Dendritic cell treated with granulocyte-macrophage colony-stimulating factor and Interleukin-4, amounts not matched to agents 40 ng/mL and 50 ng/mL, for 4 days (primary cell): Measurements from ENCODE around the gene SIK3.

Source experiments
- H3K27ac Mint-ChIP-seq: one replicate; pipeline ENCODE4 v1.8.0; 2022; ENCODE audit warnings: mild to moderate bottlenecking, mixed read lengths
- H3K27me3 Mint-ChIP-seq: one replicate; pipeline ENCODE4 v1.8.0; 2022; ENCODE audit warnings: mild to moderate bottlenecking, mixed read lengths
- H3K36me3 Mint-ChIP-seq: one replicate; pipeline ENCODE4 v1.8.0; 2022; ENCODE audit warnings: low read depth, mixed read lengths
- H3K4me1 Mint-ChIP-seq: one replicate; pipeline ENCODE4 v1.8.0; 2022; ENCODE audit warnings: low read depth, mixed read lengths
- H3K4me3 Mint-ChIP-seq: one replicate; pipeline ENCODE4 v1.8.0; 2022; ENCODE audit warnings: mild to moderate bottlenecking, moderate library complexity, mixed read lengths
- H3K9me3 Mint-ChIP-seq: one replicate; pipeline ENCODE4 v1.8.0; 2022; ENCODE audit warnings: mixed read lengths
- intact Hi-C: fragments of 100-400 bp; cut with micrococcal nuclease; formaldehyde crosslinking; loops from one replicate; pipeline ENCODE4 v1.15.0; 2022

Gene SIK3

DNA sequence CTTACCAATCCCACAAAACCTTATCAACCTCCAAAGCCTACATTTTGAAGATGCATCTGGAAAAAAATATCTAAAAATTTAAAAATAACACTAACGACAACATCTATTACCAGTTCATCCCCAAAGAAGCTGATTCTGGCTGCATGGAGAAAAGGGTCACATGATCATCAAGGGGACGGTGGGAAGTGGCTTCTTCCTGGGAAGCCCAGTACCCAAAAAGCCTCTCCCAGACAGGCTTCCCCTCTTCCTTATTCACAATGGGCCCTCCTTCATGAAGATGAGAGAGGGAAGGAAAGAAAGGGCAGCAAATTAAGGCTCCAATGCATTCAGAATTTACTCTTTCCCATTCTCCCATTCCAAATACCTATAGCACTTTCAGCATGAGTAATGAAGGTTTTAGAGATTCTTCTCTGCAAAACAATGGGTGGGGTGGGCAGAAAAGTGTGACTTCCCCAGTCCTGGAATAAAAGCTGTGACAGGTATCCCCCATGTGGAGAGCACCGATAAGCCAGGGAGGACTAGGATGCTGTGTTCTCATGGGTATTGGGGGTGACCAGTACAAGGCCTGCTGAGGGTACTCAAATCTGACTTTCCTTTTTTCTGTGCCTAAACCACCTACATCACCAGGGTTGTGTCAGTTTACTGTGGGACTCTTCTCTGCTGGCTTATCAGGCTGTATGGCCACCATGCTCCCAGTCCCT, 88.2 kb downstream of the SIK3 start:
- no peaks in the 10 kb centered on the region for H3K9me3 Mint-ChIP-seq
- no peak overlapping the region for H3K4me3 Mint-ChIP-seq
- no peak overlapping the region for H3K27ac Mint-ChIP-seq
- H3K27me3 Mint-ChIP-seq: no peaks in the 10 kb centered on the region
- no peaks in the 10 kb centered on the region for H3K36me3 Mint-ChIP-seq
- intact Hi-C loops: loop anchor here (5.0 kb wide), 1 partner anchor 38 kb away; no protein-coding TSS in a partner anchor
- peaks cover 42% of the 10 kb centered on the region for H3K4me1 Mint-ChIP-seq

GRCh38 chr11:117005758-117006157, 92.5 kb downstream of the SIK3 start:
- peak overlapping the region; percentile 47 for H3K27ac Mint-ChIP-seq
- peaks cover 52% of the 10 kb centered on the region for H3K4me1 Mint-ChIP-seq
- intact Hi-C loops: loop anchor here (5.0 kb wide), 1 partner anchor 33 kb away; no protein-coding TSS in a partner anchor
- no peaks in the 10 kb centered on the region for H3K27me3 Mint-ChIP-seq
- H3K36me3 Mint-ChIP-seq: peaks cover 7% of the 10 kb centered on the region
- no peaks in the 10 kb centered on the region for H3K9me3 Mint-ChIP-seq
- H3K4me3 Mint-ChIP-seq: no peak overlapping the region

- no peak overlapping the region for H3K27ac Mint-ChIP-seq
- H3K36me3 Mint-ChIP-seq: peaks cover 7% of the 10 kb centered on the region
- intact Hi-C loops: no loop called here
- H3K4me3 Mint-ChIP-seq: no peak overlapping the region
- H3K4me1 Mint-ChIP-seq: peaks cover 52% of the 10 kb centered on the region
- H3K27me3 Mint-ChIP-seq: no peaks in the 10 kb centered on the region
- H3K9me3 Mint-ChIP-seq: no peaks in the 10 kb centered on the region
Measured at GRCh38 chr11:117002639-117003299, 95.5 kb downstream of the SIK3 start.

DNA sequence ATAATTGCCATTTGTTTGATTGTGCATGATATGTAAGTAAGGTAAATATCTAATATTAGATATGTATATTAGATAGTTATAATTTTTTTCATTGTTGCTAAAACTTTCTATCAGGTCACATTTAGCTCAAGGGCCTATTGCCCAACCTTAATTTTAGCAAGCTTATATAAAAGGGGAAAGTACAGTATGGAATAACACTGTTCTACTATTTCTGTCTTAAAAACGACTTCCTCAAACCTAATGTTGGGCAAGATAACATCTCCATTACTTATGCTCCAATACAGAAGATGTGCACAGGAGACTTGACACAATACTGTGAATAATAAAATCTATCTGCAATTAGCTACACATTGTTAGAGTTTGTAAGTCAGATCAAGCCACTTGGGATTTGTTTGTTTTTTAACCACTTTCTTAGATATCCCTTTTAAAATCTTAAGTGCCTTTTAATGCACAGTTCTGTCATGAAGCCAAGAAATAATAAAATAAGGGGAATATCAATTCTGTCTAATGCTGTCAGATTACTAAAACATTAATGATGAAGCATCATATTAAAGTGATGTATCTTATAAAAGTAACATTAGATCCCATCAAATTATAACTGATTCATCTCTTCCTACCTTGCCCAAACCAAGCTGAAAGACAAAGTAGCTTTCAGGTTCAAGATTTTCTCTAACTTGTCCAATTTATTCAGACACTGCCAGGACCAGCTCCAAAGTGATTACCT, 98.1 kb downstream of the SIK3 start:
- H3K27me3 Mint-ChIP-seq: no peaks in the 10 kb centered on the region
- peaks cover 7% of the 10 kb centered on the region for H3K36me3 Mint-ChIP-seq
- H3K27ac Mint-ChIP-seq: peak overlapping the region; percentile 34
- H3K4me1 Mint-ChIP-seq: peaks cover 33% of the 10 kb centered on the region
- no peak overlapping the region for H3K4me3 Mint-ChIP-seq
- no peaks in the 10 kb centered on the region for H3K9me3 Mint-ChIP-seq
- intact Hi-C loops: no loop called here

- intact Hi-C loops: no loop called here
- Mint-ChIP-seq H3K9me3 (no peaks in the 10 kb centered on the region), H3K27ac (no peak overlapping the region), H3K27me3 (no peaks in the 10 kb centered on the region), H3K4me1 (peaks cover 41% of the 10 kb centered on the region), H3K36me3 (no peaks in the 10 kb centered on the region), H3K4me3 (no peak overlapping the region)
Measured at GRCh38 chr11:116997071-116997470, 101.2 kb downstream of the SIK3 start.

DNA sequence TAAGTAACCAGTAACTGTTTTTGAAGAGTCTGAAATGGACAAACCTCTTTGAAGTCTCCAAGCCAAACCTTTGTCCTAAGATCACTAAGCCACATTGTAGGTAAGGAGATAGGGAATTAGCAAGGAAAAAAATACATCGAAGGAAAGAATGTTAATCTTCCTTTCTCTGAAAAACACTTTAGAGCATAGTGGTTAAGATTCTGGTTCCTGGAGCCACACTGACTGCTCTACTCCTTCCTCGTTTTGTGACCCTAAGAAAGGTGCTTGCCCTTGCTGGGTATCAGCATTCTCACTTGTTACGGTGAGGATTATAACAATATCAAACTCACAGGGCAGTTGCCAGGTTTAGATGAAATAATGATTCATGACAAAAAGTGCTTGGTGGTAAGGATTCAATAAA, 104.0 kb downstream of the SIK3 start:
- intact Hi-C loops: no loop called here
- H3K4me1 Mint-ChIP-seq: peaks cover 41% of the 10 kb centered on the region

DNA sequence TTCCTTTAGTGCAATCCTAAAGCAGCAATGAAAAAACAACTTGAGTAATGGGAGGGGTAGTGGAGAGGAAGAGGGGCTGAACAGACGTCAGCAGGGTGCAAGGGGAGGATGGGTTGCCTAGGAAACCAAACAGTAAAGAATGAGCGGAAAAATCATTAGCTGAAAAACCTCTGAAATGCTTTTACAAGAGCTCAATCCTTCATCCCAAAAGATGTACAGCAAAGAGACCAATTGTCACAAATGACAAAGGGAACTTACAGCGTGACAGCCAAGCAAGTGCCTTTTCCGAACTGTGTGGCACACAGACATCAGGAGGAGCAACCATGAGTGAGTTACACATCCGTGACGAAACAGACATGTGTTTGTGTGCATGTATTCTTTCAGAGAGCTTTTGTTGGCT, 104.6 kb downstream of the SIK3 start:
- Mint-ChIP-seq H3K4me1 (peaks cover 47% of the 10 kb centered on the region), H3K9me3 (no peaks in the 10 kb centered on the region), H3K27ac (no peak overlapping the region), H3K36me3 (no peaks in the 10 kb centered on the region), H3K4me3 (no peak overlapping the region), H3K27me3 (no peaks in the 10 kb centered on the region)
- intact Hi-C loops: no loop called here

More for the DNA sequence above, 104.0 kb downstream of the SIK3 start:
- H3K27ac Mint-ChIP-seq: no peak overlapping the region
- H3K9me3 Mint-ChIP-seq: no peaks in the 10 kb centered on the region
- H3K27me3 Mint-ChIP-seq: no peaks in the 10 kb centered on the region
- H3K36me3 Mint-ChIP-seq: no peaks in the 10 kb centered on the region
- H3K4me3 Mint-ChIP-seq: no peak overlapping the region

DNA sequence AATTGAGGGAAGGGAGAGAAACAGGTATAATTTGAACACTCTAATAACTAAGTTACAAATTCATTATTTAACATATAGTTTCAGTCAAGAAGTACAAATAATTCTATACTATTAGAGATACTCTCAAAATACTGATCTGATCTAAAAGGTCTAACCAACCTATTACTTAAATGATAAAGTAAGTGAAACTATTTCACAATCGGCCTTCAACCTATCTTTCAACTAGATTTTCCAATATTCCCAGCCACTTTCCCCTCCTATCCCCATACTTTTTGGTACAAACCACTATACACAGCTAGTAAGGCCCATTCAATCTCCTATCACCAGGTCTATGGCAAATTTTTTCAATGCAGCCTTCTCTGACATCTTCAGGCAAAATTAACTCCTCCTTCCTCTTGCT, 106.7 kb downstream of the SIK3 start:
- intact Hi-C loops: no loop called here

DNA sequence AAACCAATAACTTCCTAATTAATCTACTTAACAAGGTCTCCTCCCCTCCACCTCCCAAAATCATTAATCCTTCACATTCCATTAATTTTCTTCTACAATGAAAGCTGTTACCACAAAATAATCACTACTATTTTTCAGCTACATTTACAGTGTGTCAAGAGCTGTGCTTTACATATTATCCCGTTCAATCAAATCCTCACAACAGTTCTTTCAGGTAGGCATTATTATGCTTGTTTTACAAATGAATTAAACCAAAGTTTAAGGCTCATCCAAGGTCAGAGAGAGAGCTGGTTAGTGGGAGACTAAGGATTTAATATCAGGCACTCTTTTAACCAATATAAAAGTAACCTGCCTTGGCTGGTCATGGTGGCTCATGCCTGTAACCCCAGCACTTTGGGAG, 107.4 kb downstream of the SIK3 start:
- Mint-ChIP-seq H3K4me1 (peaks cover 71% of the 10 kb centered on the region), H3K27ac (no peak overlapping the region), H3K27me3 (no peaks in the 10 kb centered on the region)

More for the DNA sequence above, 106.7 kb downstream of the SIK3 start:
- Mint-ChIP-seq H3K27me3 (no peaks in the 10 kb centered on the region), H3K4me1 (peaks cover 64% of the 10 kb centered on the region), H3K9me3 (no peaks in the 10 kb centered on the region), H3K27ac (peak overlapping the region; percentile 4), H3K36me3 (no peaks in the 10 kb centered on the region), H3K4me3 (no peak overlapping the region)

DNA sequence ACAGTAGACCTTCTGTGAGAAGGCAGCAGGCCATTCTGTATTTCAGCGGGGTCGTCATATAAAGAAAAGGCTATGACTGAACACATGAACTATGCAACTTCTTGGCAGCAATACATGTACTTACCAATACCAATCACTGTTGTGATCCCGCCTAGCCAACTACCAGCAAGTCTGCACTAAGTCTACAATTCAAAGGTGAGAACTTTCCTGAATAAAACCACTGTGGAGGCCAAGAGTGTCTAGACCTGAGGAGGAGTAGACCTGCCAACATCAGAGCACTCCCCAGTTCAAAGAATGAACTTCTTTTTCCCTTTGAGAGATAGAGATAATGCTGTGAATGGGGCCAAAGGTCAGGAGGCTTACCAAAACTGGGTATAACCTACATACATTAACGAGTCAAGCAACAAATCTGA, 108.2 kb downstream of the SIK3 start:
- intact Hi-C loops: no loop called here
- H3K27me3 Mint-ChIP-seq: no peaks in the 10 kb centered on the region
- no peaks in the 10 kb centered on the region for H3K9me3 Mint-ChIP-seq
- no peak overlapping the region for H3K27ac Mint-ChIP-seq
- H3K4me1 Mint-ChIP-seq: peaks cover 72% of the 10 kb centered on the region
- no peaks in the 10 kb centered on the region for H3K36me3 Mint-ChIP-seq
- H3K4me3 Mint-ChIP-seq: no peak overlapping the region

More for the DNA sequence above, 107.4 kb downstream of the SIK3 start:
- intact Hi-C loops: no loop called here
- Mint-ChIP-seq H3K4me3 (no peak overlapping the region), H3K9me3 (no peaks in the 10 kb centered on the region), H3K36me3 (no peaks in the 10 kb centered on the region)

GRCh38 chr11:116989184-116989583, 109.0 kb downstream of the SIK3 start:
- intact Hi-C loops: no loop called here
- peak overlapping the region; percentile 50 for H3K27ac Mint-ChIP-seq
- H3K36me3 Mint-ChIP-seq: no peaks in the 10 kb centered on the region

DNA sequence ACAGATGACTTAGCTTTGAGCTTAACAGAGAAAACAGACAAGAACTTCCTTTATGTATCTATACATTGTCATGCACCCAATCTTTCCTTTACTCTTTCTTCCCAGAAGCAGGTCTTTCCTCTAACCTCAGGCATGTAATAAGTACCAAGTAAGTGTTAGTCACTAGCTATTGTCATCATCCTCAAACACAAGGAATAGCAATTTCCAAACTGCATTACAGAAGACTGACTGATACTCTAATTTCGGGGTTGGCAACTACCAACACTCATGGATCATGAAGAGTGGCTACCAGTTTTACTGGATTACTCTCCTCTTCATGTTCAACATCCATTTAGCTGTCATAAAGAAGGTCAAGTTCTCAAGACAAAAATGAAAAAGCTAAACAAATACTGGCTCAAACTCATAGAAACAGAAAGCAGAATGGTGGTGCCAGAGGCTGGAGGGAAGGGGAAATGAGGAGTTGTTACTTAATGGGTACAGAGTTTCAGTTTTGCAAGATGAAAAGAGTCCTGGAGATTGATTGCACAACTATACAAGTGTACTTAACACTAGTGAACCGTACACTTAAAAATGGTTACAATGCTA, 111.6 kb downstream of the SIK3 start:
- Mint-ChIP-seq H3K9me3 (no peaks in the 10 kb centered on the region), H3K4me1 (peaks cover 74% of the 10 kb centered on the region), H3K27ac (peak overlapping the region; percentile 65), H3K36me3 (no peaks in the 10 kb centered on the region), H3K27me3 (no peaks in the 10 kb centered on the region), H3K4me3 (peak overlapping the region; percentile 68)
- intact Hi-C loops: no loop called here

More at GRCh38 chr11:116989184-116989583, 109.0 kb downstream of the SIK3 start:
- H3K4me3 Mint-ChIP-seq: no peak overlapping the region
- H3K9me3 Mint-ChIP-seq: no peaks in the 10 kb centered on the region
- peaks cover 73% of the 10 kb centered on the region for H3K4me1 Mint-ChIP-seq
- H3K27me3 Mint-ChIP-seq: no peaks in the 10 kb centered on the region

DNA sequence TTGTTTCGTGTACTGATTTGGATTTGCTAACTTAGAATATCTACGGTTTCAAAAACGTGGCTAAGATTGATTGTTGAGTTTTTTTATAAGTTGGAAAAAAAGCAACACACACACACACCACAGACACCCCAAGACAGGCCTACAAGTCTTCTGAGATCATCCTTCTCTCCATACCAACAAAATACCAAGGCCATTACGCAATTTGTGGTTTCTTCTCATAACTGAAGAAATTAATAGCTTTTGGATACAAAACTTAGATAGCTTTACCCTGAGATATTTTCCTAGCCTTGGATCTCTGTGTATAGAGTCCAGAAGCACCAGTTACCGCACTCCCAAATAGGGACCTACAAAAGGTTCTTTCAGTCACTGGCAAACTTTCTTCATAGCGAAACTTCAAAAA, 113.6 kb downstream of the SIK3 start:
- intact Hi-C loops: loop anchor here (5.0 kb wide), 1 partner anchor 113 kb away; the partner anchor contains the start of gene SIK3
- Mint-ChIP-seq H3K4me1 (peaks cover 77% of the 10 kb centered on the region), H3K27ac (peak overlapping the region; percentile 41), H3K27me3 (no peaks in the 10 kb centered on the region), H3K9me3 (no peaks in the 10 kb centered on the region), H3K4me3 (no peak overlapping the region), H3K36me3 (no peaks in the 10 kb centered on the region)

GRCh38 chr11:116984186-116984585, 114.0 kb downstream of the SIK3 start:
- Mint-ChIP-seq H3K27ac (peak overlapping the region; percentile 41), H3K36me3 (no peaks in the 10 kb centered on the region), H3K27me3 (no peaks in the 10 kb centered on the region), H3K9me3 (no peaks in the 10 kb centered on the region), H3K4me1 (peaks cover 77% of the 10 kb centered on the region), H3K4me3 (no peak overlapping the region)
- intact Hi-C loops: loop anchor here (5.0 kb wide), 1 partner anchor 113 kb away; the partner anchor contains the start of gene SIK3
